B cell (primary cell): ENCODE measurements around the gene SLC18A2. TPM values are rescaled to one million over a fixed set of nuclear protein-coding genes. Genes with fewer than 3 reads are reported as not detected.

Experiments used
- ATAC-seq: fragments of 200-7000 bp; cut with Tn5 transposase; one replicate; pipeline ENCODE4 v1.10.0; 2021; ENCODE audit warnings: low read depth, mild to moderate bottlenecking, moderate number of reproducible peaks, moderate library complexity
- CTCF ChIA-PET: fragments of 350-600 bp; sonication (Branson Sonifier 250); formaldehyde crosslinking; loops from one replicate; lab custom pipeline; 2021; ENCODE audit warnings: antibody characterized with exemption, inconsistent platforms; lab: Charles Lee
- POLR2A ChIA-PET: fragments of 350-600 bp; sonication (Branson Sonifier 250); formaldehyde crosslinking; loops from one replicate; lab custom pipeline; 2021; ENCODE audit warnings: antibody characterized with exemption; lab: Charles Lee
- DNase-seq: peaks from one replicate; pipeline ENCODE4 v3.0.0; 2013
- H2AFZ ChIP-seq: 2 replicates; pipeline ENCODE4 v1.6.1; 2012; ENCODE audit warnings: mild to moderate bottlenecking, low read depth, low read length; ENCODE audit not compliant: insufficient read depth, poor library complexity, severe bottlenecking
- H3K27ac ChIP-seq, 2 donors: 1 replicate in 1 of 2; 2 replicates in 1 of 2; pipeline ENCODE4 v1.5.1; 2012 to 2013; ENCODE audit warnings: low read length in 2 of 2, mild to moderate bottlenecking in 2 of 2, moderate library complexity in 1 of 2
- H3K27me3 ChIP-seq, 4 experiments: fragments of 200-600 bp in 1 of 4; sonication (generic) in 1 of 4; replicated peaks in 1 of 4; 1 replicate in 2 of 4; 2 replicates in 2 of 4; pipeline versions ENCODE4 v1.6.1 to v1.7.0; 2013 to 2016; ENCODE audit warnings: low read length in 3 of 4, mild to moderate bottlenecking in 2 of 4, mixed read lengths in 1 of 4, moderate library complexity in 1 of 4; ENCODE audit not compliant: insufficient read depth in 4 of 4, control insufficient read depth in 3 of 4; ENCODE audit errors: control extremely low read depth in 1 of 4
- H3K36me3 ChIP-seq, 2 experiments: replicated peaks in 1 of 2; 1 replicate in 1 of 2; 2 replicates in 1 of 2; pipeline versions ENCODE4 v1.6.1 to v1.7.1; 2013; ENCODE audit warnings: low read length in 1 of 2; ENCODE audit not compliant: insufficient read depth in 2 of 2, control insufficient read depth in 1 of 2; ENCODE audit errors: control extremely low read depth in 1 of 2, extremely low read depth in 1 of 2
- H3K4me1 ChIP-seq, 2 donors: fragments of 200-600 bp in 1 of 2; sonication (generic) in 1 of 2; 1 replicate in 1 of 2; 2 replicates in 1 of 2; pipeline versions ENCODE4 v1.5.1 to v1.6.1; 2013 to 2017; ENCODE audit warnings: low read length in 2 of 2; ENCODE audit not compliant: control insufficient read depth in 2 of 2, insufficient read depth in 2 of 2
- H3K4me2 ChIP-seq: replicated peaks from 2 replicates; pipeline ENCODE3; 2012; ENCODE audit warnings: mild to moderate bottlenecking, low read depth, low read length; ENCODE audit not compliant: poor library complexity, severe bottlenecking
- H3K4me3 ChIP-seq, 5 experiments: fragments of 200-600 bp in 1 of 5; sonication (generic) in 1 of 5; 1 replicate in 3 of 5; 2 replicates in 2 of 5; pipeline versions ENCODE4 v1.5.1 to v1.7.0; 2011 to 2016; ENCODE audit warnings: low read length in 4 of 5, mild to moderate bottlenecking in 4 of 5, low read depth in 2 of 5, control low read depth in 1 of 5, moderate library complexity in 1 of 5; ENCODE audit not compliant: insufficient read depth in 1 of 5; ENCODE audit errors: control extremely low read depth in 1 of 5, extremely low read depth in 1 of 5
- H3K79me2 ChIP-seq: fragments of 200-600 bp; sonication (generic); one replicate; pipeline ENCODE4 v1.6.0; 2016; ENCODE audit warnings: low read length; ENCODE audit not compliant: control insufficient read depth, insufficient read depth
- H3K9ac ChIP-seq: fragments of 200-600 bp; sonication (generic); 2 replicates; pipeline ENCODE4 v1.6.1; 2017; ENCODE audit warnings: mild to moderate bottlenecking, low read length, moderate library complexity
- H3K9me3 ChIP-seq, 3 donors: one replicate each; pipeline versions ENCODE4 v1.6.1 to v1.7.1; 2013; ENCODE audit warnings: low read length in 2 of 3; ENCODE audit not compliant: control insufficient read depth in 2 of 3, insufficient read depth in 1 of 3; ENCODE audit errors: control extremely low read depth in 1 of 3
- H4K20me1 ChIP-seq: 2 replicates; pipeline ENCODE4 v1.6.0; 2012; ENCODE audit warnings: mild to moderate bottlenecking, low read length; ENCODE audit not compliant: insufficient read depth, control insufficient read depth, poor library complexity, severe bottlenecking
- H3K27ac Mint-ChIP-seq: one replicate; pipeline ENCODE4 v1.8.0; 2021; ENCODE audit warnings: mixed read lengths
- H3K27me3 Mint-ChIP-seq: one replicate; pipeline ENCODE4 v1.8.0; 2021; ENCODE audit warnings: mixed read lengths
- H3K4me1 Mint-ChIP-seq: one replicate; pipeline ENCODE4 v1.8.0; 2021; ENCODE audit warnings: mixed read lengths
- H3K4me3 Mint-ChIP-seq: one replicate; pipeline ENCODE4 v1.8.0; 2021; ENCODE audit warnings: mixed read lengths
- H3K9me3 Mint-ChIP-seq: one replicate; pipeline ENCODE4 v1.8.0; 2022; ENCODE audit warnings: mixed read lengths; ENCODE audit not compliant: insufficient read depth
- CTCF ChIP-seq: fragments of 200-600 bp; IDR thresholded peaks from one replicate; pipeline ENCODE4 v1.8.0; 2022; ENCODE audit warnings: antibody characterized with exemption, mild to moderate bottlenecking
- EZH2 ChIP-seq: IDR thresholded peaks from 2 replicates; pipeline ENCODE4 v1.6.1; 2012; ENCODE audit warnings: borderline replicate concordance, low read depth, mild to moderate bottlenecking, moderate library complexity, low read length; ENCODE audit not compliant: insufficient read depth, poor library complexity, severe bottlenecking
- WGBS: methylation state at CpG from one replicate; pipeline ENCODE4 v1.1.5; 2013; ENCODE audit warnings: missing lambda C conversion rate; ENCODE audit not compliant: insufficient coverage; 5-methylcytosine and 5-hydroxymethylcytosine counted together
- intact Hi-C: fragments of 100-400 bp; cut with micrococcal nuclease; formaldehyde crosslinking; loops from one replicate; pipeline ENCODE4 v1.10.0; 2022
- polyA plus RNA-seq: library from polyadenylated mRNA; depleted of rRNA; stranded (reverse); fragments of >200 nt; gene quantifications from 2 replicates; pipeline ENCODE4 v1.2.3, GENCODE V29; 2012
- total RNA-seq, 2 donors: library from RNA; stranded (reverse); fragments of 120-200 nt in 1 of 2; gene quantifications; 1 replicate in 1 of 2; 2 replicates in 1 of 2; pipeline versions ENCODE4 v1.2.3 to v1.2.4, GENCODE V29; 2013 to 2022

The SLC18A2 gene
- total and polyA plus RNA-seq, 2 donors (not counting 1 experiment from before 2014, with no cell fraction given): not detected

GRCh38 chr10:117259279-117259678 lies 18.4 kb downstream of the SLC18A2 start:
- Mint-ChIP-seq H3K27ac (no peak overlapping the region), H3K4me1 (no peaks in the 10 kb centered on the region)
- H3K4me3 ChIP-seq: no peak overlapping the region

GRCh38 chr10:117260084-117260483 lies 19.2 kb downstream of the SLC18A2 start:
- H3K9ac ChIP-seq: no peak overlapping the region
- no peak overlapping the region for H3K27ac ChIP-seq
- no peaks in the 10 kb centered on the region for H3K4me1 ChIP-seq
- no peak overlapping the region for H3K27ac Mint-ChIP-seq
- no peak overlapping the region for H2AFZ ChIP-seq
- no peaks in the 10 kb centered on the region for H3K36me3 ChIP-seq
- H3K9me3 Mint-ChIP-seq: no peaks in the 10 kb centered on the region
- no peak for TF ChIP-seq EZH2
- TF ChIP-seq CTCF: no peak
- no peak for ATAC-seq
- intact Hi-C loops: no loop called here
- no peak overlapping the region for H3K4me2 ChIP-seq
- no peak for DNase-seq
- H4K20me1 ChIP-seq: no peaks in the 10 kb centered on the region
- no peaks in the 10 kb centered on the region for H3K9me3 ChIP-seq
- ChIA-PET POLR2A (no interaction called here), CTCF (no interaction called here)
- H3K4me3 ChIP-seq: no peak overlapping the region
- peaks cover 0 to 23% (median 4%) of the 10 kb centered on the region in 4 experiments for H3K27me3 ChIP-seq
- no peak overlapping the region for H3K4me3 Mint-ChIP-seq
- no peaks in the 10 kb centered on the region for H3K4me1 Mint-ChIP-seq
- no peaks in the 10 kb centered on the region for H3K79me2 ChIP-seq
- WGBS: no CpG with 5 or more reads among the region's 4 CpGs
- H3K27me3 Mint-ChIP-seq: peaks cover 22% of the 10 kb centered on the region

More at GRCh38 chr10:117259279-117259678, 18.4 kb downstream of the SLC18A2 start:
- Histone ChIP-seq H3K27ac (no peak overlapping the region), H3K4me2 (no peak overlapping the region), H4K20me1 (no peaks in the 10 kb centered on the region), H3K36me3 (no peaks in the 10 kb centered on the region), H3K9me3 (no peaks in the 10 kb centered on the region), H3K4me1 (no peaks in the 10 kb centered on the region), H2AFZ (no peak overlapping the region), H3K79me2 (no peaks in the 10 kb centered on the region), H3K27me3 (peaks cover 0 to 23% (median 4%) of the 10 kb centered on the region in 4 experiments), H3K9ac (no peak overlapping the region)
- intact Hi-C loops: no loop called here
- Mint-ChIP-seq H3K9me3 (no peaks in the 10 kb centered on the region), H3K27me3 (peaks cover 19% of the 10 kb centered on the region), H3K4me3 (no peak overlapping the region)
- ATAC-seq (no peak), DNase-seq (no peak)
- TF ChIP-seq CTCF: no peak
- TF ChIP-seq EZH2: no peak
- 100% methylated on average over 1 of the region's 3 CpGs for WGBS
- ChIA-PET CTCF (no interaction called here), POLR2A (no interaction called here)
